ENCODE measurements around the gene NFKBIA. TPM values are rescaled to one million over a fixed set of nuclear protein-coding genes. Genes with fewer than 3 reads are reported as not detected.

NFKBIA gene
- total and polyA plus RNA-seq, 2 of the 8 experiments (the other 6 are each of a cell fraction or from before 2014, with no cell fraction given): 25.9 to 49.7 TPM

GRCh38 chr14:35409595-35409994, 5.0 kb upstream of the NFKBIA start (continued):
- TF ChIP-seq, protein P1, sequence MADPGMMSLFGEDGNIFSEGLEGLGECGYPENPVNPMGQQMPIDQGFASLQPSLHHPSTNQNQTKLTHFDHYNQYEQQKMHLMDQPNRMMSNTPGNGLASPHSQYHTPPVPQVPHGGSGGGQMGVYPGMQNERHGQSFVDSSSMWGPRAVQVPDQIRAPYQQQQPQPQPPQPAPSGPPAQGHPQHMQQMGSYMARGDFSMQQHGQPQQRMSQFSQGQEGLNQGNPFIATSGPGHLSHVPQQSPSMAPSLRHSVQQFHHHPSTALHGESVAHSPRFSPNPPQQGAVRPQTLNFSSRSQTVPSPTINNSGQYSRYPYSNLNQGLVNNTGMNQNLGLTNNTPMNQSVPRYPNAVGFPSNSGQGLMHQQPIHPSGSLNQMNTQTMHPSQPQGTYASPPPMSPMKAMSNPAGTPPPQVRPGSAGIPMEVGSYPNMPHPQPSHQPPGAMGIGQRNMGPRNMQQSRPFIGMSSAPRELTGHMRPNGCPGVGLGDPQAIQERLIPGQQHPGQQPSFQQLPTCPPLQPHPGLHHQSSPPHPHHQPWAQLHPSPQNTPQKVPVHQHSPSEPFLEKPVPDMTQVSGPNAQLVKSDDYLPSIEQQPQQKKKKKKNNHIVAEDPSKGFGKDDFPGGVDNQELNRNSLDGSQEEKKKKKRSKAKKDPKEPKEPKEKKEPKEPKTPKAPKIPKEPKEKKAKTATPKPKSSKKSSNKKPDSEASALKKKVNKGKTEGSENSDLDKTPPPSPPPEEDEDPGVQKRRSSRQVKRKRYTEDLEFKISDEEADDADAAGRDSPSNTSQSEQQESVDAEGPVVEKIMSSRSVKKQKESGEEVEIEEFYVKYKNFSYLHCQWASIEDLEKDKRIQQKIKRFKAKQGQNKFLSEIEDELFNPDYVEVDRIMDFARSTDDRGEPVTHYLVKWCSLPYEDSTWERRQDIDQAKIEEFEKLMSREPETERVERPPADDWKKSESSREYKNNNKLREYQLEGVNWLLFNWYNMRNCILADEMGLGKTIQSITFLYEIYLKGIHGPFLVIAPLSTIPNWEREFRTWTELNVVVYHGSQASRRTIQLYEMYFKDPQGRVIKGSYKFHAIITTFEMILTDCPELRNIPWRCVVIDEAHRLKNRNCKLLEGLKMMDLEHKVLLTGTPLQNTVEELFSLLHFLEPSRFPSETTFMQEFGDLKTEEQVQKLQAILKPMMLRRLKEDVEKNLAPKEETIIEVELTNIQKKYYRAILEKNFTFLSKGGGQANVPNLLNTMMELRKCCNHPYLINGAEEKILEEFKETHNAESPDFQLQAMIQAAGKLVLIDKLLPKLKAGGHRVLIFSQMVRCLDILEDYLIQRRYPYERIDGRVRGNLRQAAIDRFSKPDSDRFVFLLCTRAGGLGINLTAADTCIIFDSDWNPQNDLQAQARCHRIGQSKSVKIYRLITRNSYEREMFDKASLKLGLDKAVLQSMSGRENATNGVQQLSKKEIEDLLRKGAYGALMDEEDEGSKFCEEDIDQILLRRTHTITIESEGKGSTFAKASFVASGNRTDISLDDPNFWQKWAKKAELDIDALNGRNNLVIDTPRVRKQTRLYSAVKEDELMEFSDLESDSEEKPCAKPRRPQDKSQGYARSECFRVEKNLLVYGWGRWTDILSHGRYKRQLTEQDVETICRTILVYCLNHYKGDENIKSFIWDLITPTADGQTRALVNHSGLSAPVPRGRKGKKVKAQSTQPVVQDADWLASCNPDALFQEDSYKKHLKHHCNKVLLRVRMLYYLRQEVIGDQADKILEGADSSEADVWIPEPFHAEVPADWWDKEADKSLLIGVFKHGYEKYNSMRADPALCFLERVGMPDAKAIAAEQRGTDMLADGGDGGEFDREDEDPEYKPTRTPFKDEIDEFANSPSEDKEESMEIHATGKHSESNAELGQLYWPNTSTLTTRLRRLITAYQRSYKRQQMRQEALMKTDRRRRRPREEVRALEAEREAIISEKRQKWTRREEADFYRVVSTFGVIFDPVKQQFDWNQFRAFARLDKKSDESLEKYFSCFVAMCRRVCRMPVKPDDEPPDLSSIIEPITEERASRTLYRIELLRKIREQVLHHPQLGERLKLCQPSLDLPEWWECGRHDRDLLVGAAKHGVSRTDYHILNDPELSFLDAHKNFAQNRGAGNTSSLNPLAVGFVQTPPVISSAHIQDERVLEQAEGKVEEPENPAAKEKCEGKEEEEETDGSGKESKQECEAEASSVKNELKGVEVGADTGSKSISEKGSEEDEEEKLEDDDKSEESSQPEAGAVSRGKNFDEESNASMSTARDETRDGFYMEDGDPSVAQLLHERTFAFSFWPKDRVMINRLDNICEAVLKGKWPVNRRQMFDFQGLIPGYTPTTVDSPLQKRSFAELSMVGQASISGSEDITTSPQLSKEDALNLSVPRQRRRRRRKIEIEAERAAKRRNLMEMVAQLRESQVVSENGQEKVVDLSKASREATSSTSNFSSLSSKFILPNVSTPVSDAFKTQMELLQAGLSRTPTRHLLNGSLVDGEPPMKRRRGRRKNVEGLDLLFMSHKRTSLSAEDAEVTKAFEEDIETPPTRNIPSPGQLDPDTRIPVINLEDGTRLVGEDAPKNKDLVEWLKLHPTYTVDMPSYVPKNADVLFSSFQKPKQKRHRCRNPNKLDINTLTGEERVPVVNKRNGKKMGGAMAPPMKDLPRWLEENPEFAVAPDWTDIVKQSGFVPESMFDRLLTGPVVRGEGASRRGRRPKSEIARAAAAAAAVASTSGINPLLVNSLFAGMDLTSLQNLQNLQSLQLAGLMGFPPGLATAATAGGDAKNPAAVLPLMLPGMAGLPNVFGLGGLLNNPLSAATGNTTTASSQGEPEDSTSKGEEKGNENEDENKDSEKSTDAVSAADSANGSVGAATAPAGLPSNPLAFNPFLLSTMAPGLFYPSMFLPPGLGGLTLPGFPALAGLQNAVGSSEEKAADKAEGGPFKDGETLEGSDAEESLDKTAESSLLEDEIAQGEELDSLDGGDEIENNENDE (IDR thresholded peaks at IDR 0.05; ENCODE audit: insufficient replicate concordance, low read length): no peak
- no peak for TF ChIP-seq KDM1A (IDR thresholded peaks at IDR 0.05; ENCODE audit: borderline replicate concordance, low read length)
- TF ChIP-seq, protein P2, sequence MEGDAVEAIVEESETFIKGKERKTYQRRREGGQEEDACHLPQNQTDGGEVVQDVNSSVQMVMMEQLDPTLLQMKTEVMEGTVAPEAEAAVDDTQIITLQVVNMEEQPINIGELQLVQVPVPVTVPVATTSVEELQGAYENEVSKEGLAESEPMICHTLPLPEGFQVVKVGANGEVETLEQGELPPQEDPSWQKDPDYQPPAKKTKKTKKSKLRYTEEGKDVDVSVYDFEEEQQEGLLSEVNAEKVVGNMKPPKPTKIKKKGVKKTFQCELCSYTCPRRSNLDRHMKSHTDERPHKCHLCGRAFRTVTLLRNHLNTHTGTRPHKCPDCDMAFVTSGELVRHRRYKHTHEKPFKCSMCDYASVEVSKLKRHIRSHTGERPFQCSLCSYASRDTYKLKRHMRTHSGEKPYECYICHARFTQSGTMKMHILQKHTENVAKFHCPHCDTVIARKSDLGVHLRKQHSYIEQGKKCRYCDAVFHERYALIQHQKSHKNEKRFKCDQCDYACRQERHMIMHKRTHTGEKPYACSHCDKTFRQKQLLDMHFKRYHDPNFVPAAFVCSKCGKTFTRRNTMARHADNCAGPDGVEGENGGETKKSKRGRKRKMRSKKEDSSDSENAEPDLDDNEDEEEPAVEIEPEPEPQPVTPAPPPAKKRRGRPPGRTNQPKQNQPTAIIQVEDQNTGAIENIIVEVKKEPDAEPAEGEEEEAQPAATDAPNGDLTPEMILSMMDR (IDR thresholded peaks at IDR 0.05; ENCODE audit: control extremely low read depth in 1 of 3, insufficient read depth in 1 of 3, low read depth in 1 of 3, low read length in 3 of 3): no peak

Measured in H1 (cell line).